Measurements from ENCODE around the gene PLEKHG4. TPM values are rescaled to one million over a fixed set of nuclear protein-coding genes. Genes with fewer than 3 reads are reported as not detected.
A peak's percentile ranks its signal among the peaks of the same experiment; 100 is the strongest.

PLEKHG4 gene
- total RNA-seq, 2 donors from 2014 or later = 7.7 to 57.8 TPM

DNA sequence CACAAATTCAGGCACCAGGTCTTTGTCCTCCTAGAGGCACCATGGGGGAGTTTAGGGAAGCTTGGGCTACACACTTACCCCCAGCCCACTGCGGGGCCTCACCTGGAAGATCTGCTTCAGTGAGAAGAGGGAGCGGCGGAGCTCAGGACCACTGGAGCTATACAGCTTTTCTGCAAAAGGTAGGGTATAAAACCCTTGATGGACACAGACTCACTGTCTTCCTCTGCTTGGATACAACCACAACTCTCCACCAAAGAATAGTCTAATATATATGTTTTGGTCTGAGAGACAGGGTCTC is 41.1 kb upstream of the PLEKHG4 start:
- peaks cover 17% of the 10 kb centered on the region for H3K4me1 ChIP-seq (replicated peaks)
- H3K27me3 ChIP-seq (replicated peaks; ENCODE audit: insufficient read depth) = no peaks in the 10 kb centered on the region
- intact Hi-C loops (cut with DNase I) = no loop called here
- no peak overlapping the region for H3K4me3 ChIP-seq
- DNase-seq (ENCODE audit: low spot score) = no peak
- WGBS = 100% methylated on average over 3 of the region's 3 CpGs
- no peaks in the 10 kb centered on the region for H3K9me3 ChIP-seq
- H3K36me3 ChIP-seq = no peaks in the 10 kb centered on the region
- H3K27ac ChIP-seq = no peak overlapping the region
- TF ChIP-seq POLR2AphosphoS5 (IDR thresholded peaks at IDR 0.05) (no peak), POLR2A (IDR thresholded peaks at IDR 0.05) (no peak)
- TF ChIP-seq, protein P1, sequence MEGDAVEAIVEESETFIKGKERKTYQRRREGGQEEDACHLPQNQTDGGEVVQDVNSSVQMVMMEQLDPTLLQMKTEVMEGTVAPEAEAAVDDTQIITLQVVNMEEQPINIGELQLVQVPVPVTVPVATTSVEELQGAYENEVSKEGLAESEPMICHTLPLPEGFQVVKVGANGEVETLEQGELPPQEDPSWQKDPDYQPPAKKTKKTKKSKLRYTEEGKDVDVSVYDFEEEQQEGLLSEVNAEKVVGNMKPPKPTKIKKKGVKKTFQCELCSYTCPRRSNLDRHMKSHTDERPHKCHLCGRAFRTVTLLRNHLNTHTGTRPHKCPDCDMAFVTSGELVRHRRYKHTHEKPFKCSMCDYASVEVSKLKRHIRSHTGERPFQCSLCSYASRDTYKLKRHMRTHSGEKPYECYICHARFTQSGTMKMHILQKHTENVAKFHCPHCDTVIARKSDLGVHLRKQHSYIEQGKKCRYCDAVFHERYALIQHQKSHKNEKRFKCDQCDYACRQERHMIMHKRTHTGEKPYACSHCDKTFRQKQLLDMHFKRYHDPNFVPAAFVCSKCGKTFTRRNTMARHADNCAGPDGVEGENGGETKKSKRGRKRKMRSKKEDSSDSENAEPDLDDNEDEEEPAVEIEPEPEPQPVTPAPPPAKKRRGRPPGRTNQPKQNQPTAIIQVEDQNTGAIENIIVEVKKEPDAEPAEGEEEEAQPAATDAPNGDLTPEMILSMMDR (IDR thresholded peaks at IDR 0.05) = no peak

DNA sequence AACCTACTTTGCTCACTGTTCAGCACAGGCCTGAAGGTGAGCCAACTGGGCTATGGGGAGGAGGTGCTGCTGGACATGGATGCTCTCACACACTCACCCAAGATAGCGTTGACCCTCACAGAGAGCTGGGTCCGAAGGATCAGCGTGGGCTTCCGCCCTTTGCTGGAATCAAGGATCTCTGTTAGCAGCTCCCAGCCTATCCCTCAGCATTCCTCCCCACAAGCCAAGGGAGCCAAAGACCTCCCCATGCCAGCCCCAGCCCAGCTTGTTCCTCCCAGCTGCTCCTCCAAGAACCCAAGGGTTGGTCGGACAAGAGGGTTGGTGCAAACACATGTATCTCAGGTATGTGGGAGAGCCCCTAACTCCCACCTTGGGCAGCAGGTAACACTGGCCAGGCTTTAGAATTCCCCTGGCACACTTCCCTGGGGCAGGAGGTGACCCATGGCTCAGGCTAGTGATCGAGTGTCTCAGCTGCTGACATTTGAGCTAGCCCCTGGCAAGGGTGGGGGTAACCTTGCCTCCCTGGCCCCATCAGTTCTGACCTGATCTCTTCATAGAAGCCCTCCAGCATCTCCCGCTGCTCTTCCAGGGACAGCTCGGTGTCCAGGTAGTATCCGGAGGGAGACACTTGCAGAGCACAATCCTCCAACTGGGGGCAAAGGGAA is 40.4 kb upstream of the PLEKHG4 start:
- H3K27ac ChIP-seq = no peak overlapping the region
- peaks cover 17% of the 10 kb centered on the region for H3K4me1 ChIP-seq (replicated peaks)
- intact Hi-C loops (cut with DNase I) = no loop called here
- no peaks in the 10 kb centered on the region for H3K36me3 ChIP-seq
- no peaks in the 10 kb centered on the region for H3K27me3 ChIP-seq (replicated peaks; ENCODE audit: insufficient read depth)
- 90% methylated on average over 9 of the region's 9 CpGs for WGBS
- no peaks in the 10 kb centered on the region for H3K9me3 ChIP-seq
- TF ChIP-seq, protein P1 (IDR thresholded peaks at IDR 0.05) = no peak
- TF ChIP-seq POLR2A (IDR thresholded peaks at IDR 0.05) (no peak), POLR2AphosphoS5 (IDR thresholded peaks at IDR 0.05) (no peak)
- no peak overlapping the region for H3K4me3 ChIP-seq
- DNase-seq (ENCODE audit: low spot score) = no peak

DNA sequence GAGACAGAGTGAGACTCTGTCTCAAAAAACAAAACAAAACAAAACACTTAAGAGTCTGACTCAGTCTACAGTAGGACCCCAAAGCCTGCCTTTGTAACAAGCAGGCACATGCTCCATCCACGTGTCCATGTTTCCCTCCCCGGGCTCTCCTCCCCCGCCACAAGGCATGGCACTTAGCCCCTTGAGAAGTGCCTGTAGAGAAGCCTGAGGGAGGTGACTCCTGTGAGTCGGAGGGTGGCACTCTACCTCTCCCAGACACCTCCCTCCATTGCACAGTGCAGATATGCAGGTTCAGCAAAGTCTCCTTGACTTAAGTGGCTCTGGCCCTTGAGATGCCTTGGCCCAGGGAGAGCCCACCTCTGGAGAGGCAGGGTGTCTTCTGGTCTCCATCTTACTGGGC is 38.8 kb upstream of the PLEKHG4 start:
- Histone ChIP-seq H3K4me3 (no peak overlapping the region), H3K36me3 (no peaks in the 10 kb centered on the region), H3K27ac (peak overlapping the region; percentile 75 to 80), H3K27me3 (replicated peaks; ENCODE audit: insufficient read depth) (no peaks in the 10 kb centered on the region), H3K4me1 (replicated peaks) (peaks cover 20% of the 10 kb centered on the region), H3K9me3 (no peaks in the 10 kb centered on the region)
- intact Hi-C loops (cut with DNase I) = no loop called here
- WGBS = 79% methylated on average over 4 of the region's 4 CpGs
- no peak for DNase-seq (ENCODE audit: low spot score)
- no peak for TF ChIP-seq POLR2AphosphoS5 (IDR thresholded peaks at IDR 0.05)
- TF ChIP-seq POLR2A (IDR thresholded peaks at IDR 0.05) = no peak
- TF ChIP-seq, protein P1 (IDR thresholded peaks at IDR 0.05) = no peak

DNA sequence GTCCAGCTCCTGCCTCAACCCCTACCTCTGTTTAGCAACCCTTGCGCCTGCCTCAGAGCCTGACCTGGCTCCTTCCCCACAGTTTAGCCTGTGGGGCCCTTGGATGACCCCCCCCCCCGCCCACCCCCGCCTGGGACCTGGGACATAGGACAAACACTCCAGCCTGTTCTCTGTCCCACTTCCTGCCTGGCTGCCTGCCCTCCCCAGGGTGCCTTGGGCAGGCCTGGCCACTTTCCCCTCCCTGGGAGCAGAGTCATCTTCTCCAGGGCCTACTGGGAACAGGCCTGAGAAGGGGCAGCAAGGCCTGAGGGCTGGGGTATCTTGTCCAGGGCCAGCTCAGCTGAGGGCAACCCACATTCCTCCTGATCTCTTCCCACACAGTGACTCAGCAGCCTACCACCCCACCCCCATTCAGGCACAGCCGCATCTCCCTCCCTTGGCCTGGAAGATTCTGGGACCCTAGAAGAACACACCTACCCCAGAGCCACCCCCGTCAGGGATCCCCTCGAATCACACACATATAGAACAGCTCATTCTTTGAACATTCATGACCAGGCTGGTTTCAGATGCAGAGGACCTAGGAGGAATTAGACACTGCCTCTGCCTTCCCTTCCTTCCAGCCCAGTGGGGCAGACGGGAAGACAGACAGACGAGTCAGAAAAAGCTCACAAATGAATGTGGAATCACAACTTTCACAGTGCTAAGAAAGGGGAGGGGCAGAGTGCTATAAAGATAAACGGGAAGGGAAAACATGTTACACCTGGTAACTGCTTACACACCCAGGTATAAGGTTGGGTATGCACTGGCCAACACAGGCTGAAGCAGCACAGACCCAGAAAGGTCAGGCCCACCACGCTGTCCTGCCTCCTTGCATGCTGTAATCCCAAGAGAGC is 38.1 kb upstream of the PLEKHG4 start:
- WGBS = 54% methylated on average over 10 of the region's 10 CpGs
- peak; percentile 73 for DNase-seq (ENCODE audit: low spot score)
- Histone ChIP-seq H3K9me3 (no peaks in the 10 kb centered on the region), H3K4me3 (no peak overlapping the region), H3K36me3 (no peaks in the 10 kb centered on the region), H3K27ac (peak overlapping the region; percentile 75 to 80), H3K27me3 (replicated peaks; ENCODE audit: insufficient read depth) (no peaks in the 10 kb centered on the region), H3K4me1 (replicated peaks) (peaks cover 24% of the 10 kb centered on the region)
- intact Hi-C loops (cut with DNase I) = no loop called here
- TF ChIP-seq POLR2AphosphoS5 (IDR thresholded peaks at IDR 0.05) (peak; percentile 49), POLR2A (IDR thresholded peaks at IDR 0.05) (no peak)

DNA sequence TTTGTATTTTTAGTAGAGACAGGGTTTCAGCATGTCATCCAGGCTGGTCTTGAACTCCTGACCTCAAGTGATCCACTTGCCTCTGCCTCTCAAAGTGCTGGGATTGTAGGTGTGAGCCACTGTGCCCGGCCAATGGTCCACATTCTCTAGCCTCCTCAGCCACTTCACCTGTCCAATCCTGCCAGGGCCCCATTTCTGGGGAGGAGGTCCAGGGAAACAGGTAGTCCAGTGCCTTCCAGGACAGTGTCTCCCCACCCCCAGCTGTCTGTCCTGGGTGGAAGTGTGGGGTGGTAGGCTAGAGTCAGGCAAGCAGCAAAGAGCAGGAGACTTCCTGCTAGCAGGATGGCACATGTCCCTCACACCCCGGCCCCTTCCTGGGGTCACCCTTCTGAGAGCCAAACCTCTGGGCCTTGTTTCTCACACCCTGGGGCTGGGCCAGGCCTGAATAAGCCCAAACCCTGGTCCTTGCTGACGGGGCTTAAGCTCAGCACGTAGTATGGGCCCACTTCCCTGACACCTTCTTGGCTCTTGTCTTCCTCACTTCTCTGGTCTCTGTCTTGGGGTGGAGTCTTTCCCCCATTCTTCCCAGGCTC is 37.1 kb upstream of the PLEKHG4 start:
- Histone ChIP-seq H3K27me3 (replicated peaks; ENCODE audit: insufficient read depth) (no peaks in the 10 kb centered on the region), H3K36me3 (no peaks in the 10 kb centered on the region), H3K4me1 (replicated peaks) (peaks cover 24% of the 10 kb centered on the region), H3K27ac (peak overlapping the region in 1 of 2 donors; percentile 80), H3K9me3 (no peaks in the 10 kb centered on the region), H3K4me3 (no peak overlapping the region)
- no peak for TF ChIP-seq POLR2A (IDR thresholded peaks at IDR 0.05)
- 80% methylated on average over 4 of the region's 4 CpGs for WGBS
- no peak for DNase-seq (ENCODE audit: low spot score)
- intact Hi-C loops (cut with DNase I) = no loop called here
